ENCODE measurements around the gene SUPT7L. TPM values are rescaled to one million over a fixed set of nuclear protein-coding genes. Genes with fewer than 3 reads are reported as not detected.
A peak's percentile ranks its signal among the peaks of the same experiment; 100 is the strongest.

SUPT7L gene
- total and polyA plus RNA-seq, 2 of the 4 experiments (the other 2 are of a cell fraction) = 16.7 to 33.4 TPM

DNA sequence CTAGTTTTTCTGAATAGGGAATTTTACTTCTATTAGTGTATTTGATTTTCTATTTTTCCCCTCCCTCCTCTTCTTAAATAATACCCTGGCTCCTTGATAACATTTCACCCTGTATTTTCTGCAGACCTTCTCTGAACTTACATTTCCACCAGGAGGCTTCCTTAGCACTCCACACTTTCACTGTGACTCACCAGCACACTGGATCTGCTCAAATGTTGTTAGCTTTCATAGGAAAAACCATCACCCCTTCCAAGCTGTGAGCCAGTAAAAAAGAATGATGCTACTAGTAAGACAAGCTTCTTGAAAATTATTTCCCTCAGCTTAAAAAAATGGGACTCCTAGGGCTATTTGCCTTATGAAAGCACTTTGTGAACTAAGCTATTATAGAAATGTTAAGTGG is 16.1 kb downstream of the SUPT7L start:
- no peaks in the 10 kb centered on the region for H3K9me3 ChIP-seq (ENCODE audit: control insufficient read depth, insufficient read depth, low read length)
- ChIA-PET POLR2A (ENCODE audit: unreplicated experiment) (no interaction called here), CTCF (interaction anchor here (0.6 kb wide), 1 partner anchor 15 kb away, joined by 3 read pairs; no protein-coding TSS in a partner anchor)
- no peak overlapping the region for H2AK9ac ChIP-seq (replicated peaks; ENCODE audit: low read depth, low read length, poor library complexity)
- no peak overlapping the region for H2BK15ac ChIP-seq (ENCODE audit: low read depth, low read length)
- peaks cover 2% of the 10 kb centered on the region for H4K20me1 ChIP-seq (ENCODE audit: insufficient read depth, low read length)
- H3K4me2 ChIP-seq (ENCODE audit: low read depth, low read length) = no peak overlapping the region
- TF ChIP-seq, protein P1, sequence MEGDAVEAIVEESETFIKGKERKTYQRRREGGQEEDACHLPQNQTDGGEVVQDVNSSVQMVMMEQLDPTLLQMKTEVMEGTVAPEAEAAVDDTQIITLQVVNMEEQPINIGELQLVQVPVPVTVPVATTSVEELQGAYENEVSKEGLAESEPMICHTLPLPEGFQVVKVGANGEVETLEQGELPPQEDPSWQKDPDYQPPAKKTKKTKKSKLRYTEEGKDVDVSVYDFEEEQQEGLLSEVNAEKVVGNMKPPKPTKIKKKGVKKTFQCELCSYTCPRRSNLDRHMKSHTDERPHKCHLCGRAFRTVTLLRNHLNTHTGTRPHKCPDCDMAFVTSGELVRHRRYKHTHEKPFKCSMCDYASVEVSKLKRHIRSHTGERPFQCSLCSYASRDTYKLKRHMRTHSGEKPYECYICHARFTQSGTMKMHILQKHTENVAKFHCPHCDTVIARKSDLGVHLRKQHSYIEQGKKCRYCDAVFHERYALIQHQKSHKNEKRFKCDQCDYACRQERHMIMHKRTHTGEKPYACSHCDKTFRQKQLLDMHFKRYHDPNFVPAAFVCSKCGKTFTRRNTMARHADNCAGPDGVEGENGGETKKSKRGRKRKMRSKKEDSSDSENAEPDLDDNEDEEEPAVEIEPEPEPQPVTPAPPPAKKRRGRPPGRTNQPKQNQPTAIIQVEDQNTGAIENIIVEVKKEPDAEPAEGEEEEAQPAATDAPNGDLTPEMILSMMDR (conservative IDR thresholded peaks at IDR 0.05; ENCODE audit: low read depth, low read length) = 0 out of 2 replicates have a peak, but pooled peaks have one; percentile 8
- TF ChIP-seq RCOR1 (IDR thresholded peaks at IDR 0.05; ENCODE audit: insufficient replicate concordance, low read length) = no peak
- TF ChIP-seq, protein P2, sequence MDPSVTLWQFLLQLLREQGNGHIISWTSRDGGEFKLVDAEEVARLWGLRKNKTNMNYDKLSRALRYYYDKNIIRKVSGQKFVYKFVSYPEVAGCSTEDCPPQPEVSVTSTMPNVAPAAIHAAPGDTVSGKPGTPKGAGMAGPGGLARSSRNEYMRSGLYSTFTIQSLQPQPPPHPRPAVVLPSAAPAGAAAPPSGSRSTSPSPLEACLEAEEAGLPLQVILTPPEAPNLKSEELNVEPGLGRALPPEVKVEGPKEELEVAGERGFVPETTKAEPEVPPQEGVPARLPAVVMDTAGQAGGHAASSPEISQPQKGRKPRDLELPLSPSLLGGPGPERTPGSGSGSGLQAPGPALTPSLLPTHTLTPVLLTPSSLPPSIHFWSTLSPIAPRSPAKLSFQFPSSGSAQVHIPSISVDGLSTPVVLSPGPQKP (IDR thresholded peaks at IDR 0.05; ENCODE audit: borderline replicate concordance, low read depth, low read length) = no peak
- peak; percentile 14; the same call in 1 of the 2 replicates for TF ChIP-seq SMC3 (IDR thresholded peaks at IDR 0.05; ENCODE audit: low read depth, low read length)
- TF ChIP-seq POLR2A (IDR thresholded peaks at IDR 0.05; ENCODE audit: low read depth, low read length) = no peak
- no peak overlapping the region for H2BK120ac ChIP-seq (ENCODE audit: low read depth, low read length)
- no peaks in the 10 kb centered on the region for H3K4me1 ChIP-seq (ENCODE audit: control insufficient read depth, insufficient read depth, low read length)
- intact Hi-C loops (cut with micrococcal nuclease) (no loop called here), in situ Hi-C loops (cut with MboI; ENCODE audit: low sequenced_read_pairs) (no loop called here), dilution Hi-C loops (cut with HindIII; ENCODE audit: low sequenced_read_pairs, unreplicated experiment) (no loop called here)
- H3K27me3 ChIP-seq (ENCODE audit: control insufficient read depth, insufficient read depth, low read length) = no peaks in the 10 kb centered on the region
- no peak overlapping the region for H3K14ac ChIP-seq (replicated peaks; ENCODE audit: low read depth, low read length)
- H2BK20ac ChIP-seq (ENCODE audit: low read depth, low read length) = no peak overlapping the region
- 0 out of 2 replicates have a peak, but pooled peaks cover 2% of the 10 kb centered on the region for H3K9me1 ChIP-seq (ENCODE audit: insufficient read depth, low read length)
- no peak overlapping the region for H3K9ac ChIP-seq (ENCODE audit: low read depth, low read length)
- DNase-seq = peak; percentile 84
- no peak overlapping the region for H4K5ac ChIP-seq (ENCODE audit: low read depth, low read length)
- H2AFZ ChIP-seq (replicated peaks; ENCODE audit: low read length, poor library complexity) = no peak overlapping the region
- ATAC-seq (ENCODE audit: low read depth) = peak; percentile 84
- no TSS peak for BruUV-seq (replicated peaks)
- H3K79me1 ChIP-seq (ENCODE audit: low read depth in 1 of 2, low read length in 2 of 2) = peaks cover 3 to 4% of the 10 kb centered on the region in 2 experiments; a peak in 2 of 4 replicates
- no peak overlapping the region for H2AK5ac ChIP-seq (ENCODE audit: low read depth, low read length)
- H3K27ac ChIP-seq (ENCODE audit: insufficient read depth, low read length) = no peak overlapping the region
- peaks cover 28% of the 10 kb centered on the region for H3K36me3 ChIP-seq (ENCODE audit: control insufficient read depth, insufficient read depth, low read length)
- H3K23ac ChIP-seq (ENCODE audit: low read depth, low read length) = no peak overlapping the region
- H3K4me3 ChIP-seq (ENCODE audit: insufficient read depth, low read depth, low read length) = no peak overlapping the region
- H3K56ac ChIP-seq (ENCODE audit: extremely low read depth, insufficient read depth, low read length) = no peak overlapping the region
- no peak overlapping the region for H4K91ac ChIP-seq (ENCODE audit: insufficient read depth, low read depth, low read length)
- no peak overlapping the region for H2BK5ac ChIP-seq (ENCODE audit: low read depth, low read length, poor library complexity, severe bottlenecking)
- no peak overlapping the region for H4K8ac ChIP-seq (ENCODE audit: low read depth in 2 of 2, low read length in 2 of 2)
- H3K4ac ChIP-seq (ENCODE audit: low read depth, low read length) = no peak overlapping the region
- H3K18ac ChIP-seq (ENCODE audit: low read depth, low read length) = no peak overlapping the region
